Ascending aorta (tissue), 2 donors: ENCODE measurements around the gene XAGE3. TPM values are rescaled to one million over a fixed set of nuclear protein-coding genes. Genes with fewer than 3 reads are reported as not detected.
"Not testable (repeated sequence)": the region's sequence is repeated elsewhere in the genome, so short reads cannot be mapped to it uniquely, and the experiment has no call there.

Experiments
- DNase-seq, 2 donors: peaks; one replicate each; pipeline ENCODE4 v3.0.0-alpha.2; 2019; ENCODE audit warnings: low spot score in 2 of 2
- H3K27ac ChIP-seq, 2 donors: fragments of 200-600 bp; sonication (generic); one replicate each; pipeline ENCODE4 v1.5.1; 2016 to 2017; ENCODE audit warnings: mild to moderate bottlenecking in 1 of 2
- H3K27me3 ChIP-seq: fragments of 200-600 bp; sonication (generic); one replicate; pipeline ENCODE4 v1.5.1; 2017
- H3K36me3 ChIP-seq, 2 donors: fragments of 200-600 bp; sonication (generic); one replicate each; pipeline ENCODE4 v1.5.1; 2016
- H3K4me1 ChIP-seq, 2 donors: fragments of 200-600 bp; sonication (generic); one replicate each; pipeline ENCODE4 v1.5.1; 2016 to 2017; ENCODE audit warnings: mild to moderate bottlenecking in 1 of 2
- H3K4me3 ChIP-seq, 2 donors: fragments of 200-600 bp; sonication (generic); one replicate each; pipeline ENCODE4 v1.5.1; 2016 to 2017; ENCODE audit warnings: mild to moderate bottlenecking in 1 of 2
- H3K9me3 ChIP-seq, 2 donors: fragments of 200-600 bp; sonication (generic); one replicate each; pipeline ENCODE4 v1.5.1; 2016
- CTCF ChIP-seq, 3 experiments: fragments of 200-600 bp in 2 of 3; fragments of 450-650 bp in 1 of 3; sonication (generic) in 2 of 3; IDR thresholded peaks; one replicate each; pipeline ENCODE4 v1.5.1; 2016 to 2019; ENCODE audit warnings: antibody characterized with exemption in 3 of 3, mild to moderate bottlenecking in 1 of 3, moderate library complexity in 1 of 3
- intact Hi-C: fragments of 100-400 bp; cut with DNase I; formaldehyde crosslinking; loops from one replicate; pipeline ENCODE4 v1.15.1; 2023
- total RNA-seq: library from RNA; depleted of rRNA; stranded (reverse); fragments of >200 nt; gene quantifications from one replicate; pipeline ENCODE4 v1.1.0, GENCODE V29; 2016

The XAGE3 gene
- total RNA-seq, 1 donor from 2014 or later = not detected

GRCh38 chrX:52875436-52875835 is 7.6 kb upstream of the XAGE3 start:
- H3K27me3 ChIP-seq, intact Hi-C loops, H3K9me3 ChIP-seq, H3K4me3 ChIP-seq, H3K4me1 ChIP-seq, DNase-seq, H3K36me3 ChIP-seq, H3K27ac ChIP-seq: not testable (repeated sequence)

GRCh38 chrX:52874661-52875060 is 6.8 kb upstream of the XAGE3 start:
- no peaks in the 10 kb centered on the region for H3K9me3 ChIP-seq
- no peak for TF ChIP-seq CTCF (IDR thresholded peaks at IDR 0.05)
- H3K27ac ChIP-seq = no peak overlapping the region
- no peak overlapping the region for H3K4me3 ChIP-seq
- no peak for DNase-seq
- no peaks in the 10 kb centered on the region for H3K4me1 ChIP-seq
- intact Hi-C loops = no loop called here
- no peaks in the 10 kb centered on the region for H3K27me3 ChIP-seq
- H3K36me3 ChIP-seq = no peaks in the 10 kb centered on the region

- H3K27ac ChIP-seq, H3K9me3 ChIP-seq, DNase-seq, H3K27me3 ChIP-seq, H3K4me3 ChIP-seq, H3K36me3 ChIP-seq, intact Hi-C loops, H3K4me1 ChIP-seq: not testable (repeated sequence)
These were observed 5.9 kb upstream of the XAGE3 start for GRCh38 chrX:52873825-52874224.

GRCh38 chrX:52870046-52870445 is 2.2 kb upstream of the XAGE3 start:
- no peaks in the 10 kb centered on the region for H3K4me1 ChIP-seq
- intact Hi-C loops = no loop called here
- H3K27me3 ChIP-seq = no peaks in the 10 kb centered on the region
- no peaks in the 10 kb centered on the region for H3K36me3 ChIP-seq
- DNase-seq = no peak
- no peak for TF ChIP-seq CTCF (IDR thresholded peaks at IDR 0.05)
- no peak overlapping the region for H3K4me3 ChIP-seq
- H3K27ac ChIP-seq = no peak overlapping the region
- no peaks in the 10 kb centered on the region for H3K9me3 ChIP-seq

- Histone ChIP-seq H3K4me3 (no peak overlapping the region), H3K36me3 (no peaks in the 10 kb centered on the region), H3K27me3 (no peaks in the 10 kb centered on the region), H3K4me1 (no peaks in the 10 kb centered on the region), H3K9me3 (no peaks in the 10 kb centered on the region), H3K27ac (no peak overlapping the region)
- DNase-seq = no peak
- TF ChIP-seq CTCF (IDR thresholded peaks at IDR 0.05) = no peak
- intact Hi-C loops = no loop called here
These were observed 2.4 kb downstream of the XAGE3 start for GRCh38 chrX:52865343-52865998.

GRCh38 chrX:52856991-52857525 is 10.8 kb downstream of the XAGE3 start:
- H3K27ac ChIP-seq, H3K4me1 ChIP-seq, H3K36me3 ChIP-seq, H3K27me3 ChIP-seq, H3K9me3 ChIP-seq, intact Hi-C loops, DNase-seq, H3K4me3 ChIP-seq: not testable (repeated sequence)

- intact Hi-C loops = no loop called here
- Histone ChIP-seq H3K9me3 (no peaks in the 10 kb centered on the region), H3K27me3 (no peaks in the 10 kb centered on the region), H3K36me3 (no peaks in the 10 kb centered on the region), H3K4me3 (no peak overlapping the region), H3K27ac (no peak overlapping the region), H3K4me1 (no peaks in the 10 kb centered on the region)
- no peak for DNase-seq
- TF ChIP-seq CTCF (IDR thresholded peaks at IDR 0.05) = no peak
These were observed 15.6 kb downstream of the XAGE3 start for GRCh38 chrX:52852110-52852860.

- H3K36me3 ChIP-seq, H3K4me3 ChIP-seq, intact Hi-C loops, DNase-seq, H3K9me3 ChIP-seq, H3K4me1 ChIP-seq, H3K27me3 ChIP-seq, H3K27ac ChIP-seq: not testable (repeated sequence)
These were observed 24.3 kb downstream of the XAGE3 start for GRCh38 chrX:52843619-52844018.
